VCaP (cell line): ENCODE data around the gene SDK2.

Experiments
- H3K27ac ChIP-seq: fragments of 450-650 bp; 2 replicates; pipeline ENCODE4 v1.5.1; 2017
- CTCF ChIP-seq: fragments of 450-650 bp; conservative IDR thresholded peaks from 2 replicates; pipeline ENCODE4 v1.5.1; 2017; ENCODE audit warnings: mild to moderate bottlenecking, moderate library complexity

Gene SDK2

GRCh38 chr17:73500414-73500999, 143.7 kb downstream of the SDK2 start:
- TF ChIP-seq CTCF = no peak

GRCh38 chr17:73498886-73499554, 145.2 kb downstream of the SDK2 start:
- H3K27ac ChIP-seq = no peak overlapping the region
- no peak for TF ChIP-seq CTCF

More at GRCh38 chr17:73500414-73500999, 143.7 kb downstream of the SDK2 start:
- no peak overlapping the region for H3K27ac ChIP-seq

- no peak overlapping the region for H3K27ac ChIP-seq
- no peak for TF ChIP-seq CTCF
These were observed 146.1 kb downstream of the SDK2 start for GRCh38 chr17:73498176-73498575.

GRCh38 chr17:73497721-73498120, 146.5 kb downstream of the SDK2 start:
- TF ChIP-seq CTCF = no peak

DNA sequence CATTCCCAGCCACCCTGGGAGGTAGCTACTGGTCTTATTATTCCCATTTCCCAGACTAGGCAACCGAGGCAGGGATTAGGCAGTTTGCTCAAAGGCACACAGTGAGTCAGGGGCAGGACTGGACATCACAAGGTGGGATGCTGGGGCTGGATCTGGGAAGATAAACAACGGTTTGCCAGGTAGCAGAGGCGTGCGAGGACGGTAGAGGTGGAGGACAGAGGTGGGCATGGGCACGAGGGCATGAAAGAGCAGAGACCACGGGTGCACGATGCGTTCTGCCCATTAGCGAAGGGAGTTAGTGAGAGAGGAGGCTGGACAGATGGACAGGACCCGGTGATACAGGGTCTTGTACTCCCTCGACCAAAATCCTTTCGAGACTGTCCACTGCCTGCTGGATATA, 148.0 kb downstream of the SDK2 start:
- TF ChIP-seq CTCF = no peak
- H3K27ac ChIP-seq = no peak overlapping the region

More at GRCh38 chr17:73497721-73498120, 146.5 kb downstream of the SDK2 start:
- no peak overlapping the region for H3K27ac ChIP-seq

DNA sequence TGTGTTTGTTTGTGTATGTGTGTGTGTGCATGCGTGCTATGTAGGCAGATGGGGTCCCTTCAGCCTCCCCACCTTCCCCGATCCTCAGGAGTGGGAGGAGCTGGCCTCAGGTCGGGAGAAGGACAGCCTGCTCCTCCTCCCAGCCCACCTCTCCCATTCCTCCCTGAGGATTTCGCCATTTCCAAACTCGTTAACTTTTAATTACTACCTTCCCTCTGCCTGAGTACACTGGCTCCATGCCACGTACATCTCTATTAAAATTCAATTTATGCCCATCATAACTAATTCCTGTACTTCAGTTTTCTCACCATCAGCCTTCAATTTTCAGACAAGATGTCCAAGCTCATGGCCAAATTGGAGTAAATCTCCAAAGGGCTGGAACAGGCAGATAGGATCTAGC, 148.6 kb downstream of the SDK2 start:
- no peak overlapping the region for H3K27ac ChIP-seq
- no peak for TF ChIP-seq CTCF

- no peak for TF ChIP-seq CTCF
- H3K27ac ChIP-seq = no peak overlapping the region
These were observed 149.3 kb downstream of the SDK2 start for GRCh38 chr17:73494950-73495349.
